Sigmoid colon (tissue), 7 donors: ENCODE measurements around the gene TLE6. TPM values are rescaled to one million over a fixed set of nuclear protein-coding genes. Genes with fewer than 3 reads are reported as not detected.

Experiments
- DNase-seq: peaks from one replicate; pipeline ENCODE4 v3.0.0-alpha.2; 2019
- H3K27ac ChIP-seq, 4 donors: fragments of 200-600 bp; sonication (generic); one replicate each; pipeline ENCODE4 v1.5.1; 2016 to 2019; ENCODE audit warnings: mild to moderate bottlenecking in 1 of 4
- H3K27me3 ChIP-seq, 3 donors: fragments of 200-600 bp; sonication (generic); one replicate each; pipeline ENCODE4 v1.5.1; 2019; ENCODE audit warnings: mild to moderate bottlenecking in 1 of 3
- H3K36me3 ChIP-seq, 4 donors: fragments of 200-600 bp; sonication (generic); one replicate each; pipeline ENCODE4 v1.5.1; 2016 to 2019
- H3K4me1 ChIP-seq, 4 donors: fragments of 200-600 bp; sonication (generic); one replicate each; pipeline ENCODE4 v1.5.1; 2017 to 2019
- H3K4me3 ChIP-seq, 4 donors: fragments of 200-600 bp; sonication (generic); one replicate each; pipeline ENCODE4 v1.5.1; 2017 to 2019; ENCODE audit warnings: mild to moderate bottlenecking in 2 of 4, moderate library complexity in 1 of 4
- H3K9me3 ChIP-seq, 4 donors: fragments of 200-600 bp in 3 of 4; sonication (generic) in 3 of 4; one replicate each; pipeline versions ENCODE4 v1.5.1 to v1.6.1; 2013 to 2019
- CTCF ChIP-seq, 4 experiments: fragments of 450-650 bp in 3 of 4; fragments of 200-600 bp in 1 of 4; IDR thresholded peaks; one replicate each; pipeline ENCODE4 v1.5.1; 2016 to 2019; ENCODE audit warnings: antibody characterized with exemption in 4 of 4, mild to moderate bottlenecking in 3 of 4, moderate library complexity in 2 of 4
- EP300 ChIP-seq, 4 donors: sonication (generic); formaldehyde crosslinking; IDR thresholded peaks; one replicate each; pipeline ENCODE4 v1.6.1; 2017; ENCODE audit warnings: antibody characterized with exemption in 4 of 4
- POLR2A ChIP-seq, 2 donors: fragments of 450-650 bp; IDR thresholded peaks; one replicate each; pipeline ENCODE4 v1.6.1; 2016; ENCODE audit warnings: antibody characterized with exemption in 2 of 2, mild to moderate bottlenecking in 2 of 2, moderate library complexity in 2 of 2
- POLR2AphosphoS5 ChIP-seq, 4 donors: sonication (generic); formaldehyde crosslinking; IDR thresholded peaks; one replicate each; pipeline ENCODE4 v1.6.1; 2017; ENCODE audit warnings: antibody characterized with exemption in 4 of 4
- WGBS, 2 donors: extraction: QIAGEN DNeasy Blood & Tissue Kit; methylation state at CpG; one replicate each; pipeline ENCODE4 v1.1.7; 2013; 5-methylcytosine and 5-hydroxymethylcytosine counted together
- intact Hi-C: fragments of 100-400 bp; cut with DNase I; formaldehyde crosslinking; loops from one replicate; pipeline ENCODE4 v1.15.1; 2023
- polyA plus RNA-seq, 3 donors: library from polyadenylated mRNA; stranded (reverse); fragments of 200-250 nt; gene quantifications; one replicate each; pipeline ENCODE4 v1.2.3, GENCODE V29; 2013
- total RNA-seq, 4 donors: library from RNA; depleted of rRNA; stranded (reverse); fragments of >200 nt; gene quantifications; one replicate each; pipeline ENCODE4 v1.1.0, GENCODE V29; 2016
- donor health status: healthy with polysubstance abuse.
- donor health status: Bipolar disorder and iron deficiency.
- donor health status: healthy.

The TLE6 gene
- total and polyA plus RNA-seq, 7 donors: 0.71 to 7.2 (median 1.4) TPM; not detected in 1

GRCh38 chr19:2997720-2998119 lies 20.4 kb downstream of the TLE6 start:
- no peak for TF ChIP-seq CTCF (IDR thresholded peaks at IDR 0.05)
- TF ChIP-seq POLR2AphosphoS5 (IDR thresholded peaks at IDR 0.05): no peak
- TF ChIP-seq EP300 (IDR thresholded peaks at IDR 0.05): no peak
- no peak for TF ChIP-seq POLR2A (IDR thresholded peaks at IDR 0.05)
- no peak overlapping the region for H3K27ac ChIP-seq
- no peaks in the 10 kb centered on the region for H3K27me3 ChIP-seq
- DNase-seq: no peak
- peaks cover 4 to 34% (median 7%) of the 10 kb centered on the region in 4 donors for H3K36me3 ChIP-seq
- no peaks in the 10 kb centered on the region for H3K9me3 ChIP-seq
- intact Hi-C loops: no loop called here
- 84% methylated on average over 13 of the region's 13 CpGs for WGBS, 2 donors
- H3K4me3 ChIP-seq: no peak overlapping the region
- no peaks in the 10 kb centered on the region for H3K4me1 ChIP-seq

GRCh38 chr19:2998642-2999041 lies 21.3 kb downstream of the TLE6 start:
- H3K4me3 ChIP-seq: no peak overlapping the region
- intact Hi-C loops: no loop called here
- peaks cover 4 to 36% (median 7%) of the 10 kb centered on the region in 4 donors for H3K36me3 ChIP-seq
- H3K4me1 ChIP-seq: no peaks in the 10 kb centered on the region
- TF ChIP-seq POLR2A (IDR thresholded peaks at IDR 0.05) (no peak), POLR2AphosphoS5 (IDR thresholded peaks at IDR 0.05) (no peak), EP300 (IDR thresholded peaks at IDR 0.05) (no peak), CTCF (IDR thresholded peaks at IDR 0.05) (no peak)
- H3K27ac ChIP-seq: no peak overlapping the region
- DNase-seq: no peak
- WGBS, 2 donors: 85 to 94% methylated on average over 11 of the region's 11 CpGs
- H3K27me3 ChIP-seq: no peaks in the 10 kb centered on the region
- H3K9me3 ChIP-seq: no peaks in the 10 kb centered on the region

GRCh38 chr19:3001235-3001800 lies 24.0 kb downstream of the TLE6 start:
- Histone ChIP-seq H3K36me3 (peaks cover 4 to 58% (median 11%) of the 10 kb centered on the region in 4 donors), H3K9me3 (no peaks in the 10 kb centered on the region)
- DNase-seq: no peak

GRCh38 chr19:3003046-3003445 lies 25.7 kb downstream of the TLE6 start:
- TF ChIP-seq POLR2AphosphoS5 (IDR thresholded peaks at IDR 0.05) (no peak), POLR2A (IDR thresholded peaks at IDR 0.05) (no peak), EP300 (IDR thresholded peaks at IDR 0.05) (no peak), CTCF (IDR thresholded peaks at IDR 0.05) (no peak)
- WGBS, 2 donors: 92% methylated on average over 7 of the region's 7 CpGs
- H3K36me3 ChIP-seq: peaks cover 7 to 65% (median 14%) of the 10 kb centered on the region in 4 donors
- H3K4me3 ChIP-seq: no peak overlapping the region
- intact Hi-C loops: no loop called here
- DNase-seq: no peak
- H3K27ac ChIP-seq: no peak overlapping the region
- no peaks in the 10 kb centered on the region for H3K4me1 ChIP-seq
- no peaks in the 10 kb centered on the region for H3K27me3 ChIP-seq
- H3K9me3 ChIP-seq: no peaks in the 10 kb centered on the region

More at GRCh38 chr19:3001235-3001800, 24.0 kb downstream of the TLE6 start:
- H3K27me3 ChIP-seq: no peaks in the 10 kb centered on the region
- no peaks in the 10 kb centered on the region for H3K4me1 ChIP-seq
- H3K27ac ChIP-seq: no peak overlapping the region
- intact Hi-C loops: no loop called here
- 94 to 97% methylated on average over 6 of the region's 6 CpGs for WGBS, 2 donors
- no peak for TF ChIP-seq CTCF (IDR thresholded peaks at IDR 0.05)
- no peak for TF ChIP-seq POLR2AphosphoS5 (IDR thresholded peaks at IDR 0.05)
- no peak for TF ChIP-seq EP300 (IDR thresholded peaks at IDR 0.05)
- TF ChIP-seq POLR2A (IDR thresholded peaks at IDR 0.05): no peak
- no peak overlapping the region for H3K4me3 ChIP-seq

- Histone ChIP-seq H3K9me3 (no peaks in the 10 kb centered on the region), H3K36me3 (peaks cover 10 to 70% (median 22%) of the 10 kb centered on the region in 4 donors), H3K27me3 (no peaks in the 10 kb centered on the region), H3K4me3 (no peak overlapping the region), H3K4me1 (no peaks in the 10 kb centered on the region), H3K27ac (no peak overlapping the region)
- TF ChIP-seq CTCF (IDR thresholded peaks at IDR 0.05) (no peak), POLR2A (IDR thresholded peaks at IDR 0.05) (no peak), EP300 (IDR thresholded peaks at IDR 0.05) (no peak), POLR2AphosphoS5 (IDR thresholded peaks at IDR 0.05) (no peak)
- no peak for DNase-seq
- intact Hi-C loops: no loop called here
- WGBS, 2 donors: 80% methylated on average over 4 of the region's 4 CpGs
Observed at GRCh38 chr19:3004522-3004921, 27.2 kb downstream of the TLE6 start.
